ENCODE measurements around the gene IRF8. TPM values are rescaled to one million over a fixed set of nuclear protein-coding genes. Genes with fewer than 3 reads are reported as not detected.
A peak's percentile ranks its signal among the peaks of the same experiment; 100 is the strongest.

Gene IRF8
- total and polyA plus RNA-seq, 2 of the 13 experiments (the other 11 are each of a cell fraction or from before 2014, with no cell fraction given) = not detected

DNA sequence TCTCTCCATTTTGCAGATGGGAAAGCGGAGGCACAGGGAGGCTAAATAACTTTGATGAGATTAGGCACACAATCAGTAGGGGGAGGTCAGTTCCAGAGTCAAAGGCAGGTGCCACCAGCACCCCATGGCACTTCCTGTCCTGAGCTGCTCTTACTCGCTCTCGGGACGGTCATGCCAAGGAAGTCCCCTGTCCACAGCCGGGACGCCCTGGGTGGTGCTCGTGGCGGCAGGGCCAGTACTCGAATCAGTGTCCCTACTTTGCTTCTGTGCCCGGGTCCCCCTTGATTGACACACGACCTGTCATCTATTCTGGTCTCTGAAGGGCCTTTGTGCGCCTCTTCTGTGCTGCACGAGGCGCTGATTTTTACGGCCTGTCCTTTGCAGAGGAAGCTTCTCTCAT is 31.3 kb downstream of the IRF8 start:
- H3K27ac ChIP-seq (ENCODE audit: extremely low read length, insufficient read depth, low read length) = no peak overlapping the region
- peaks cover 7% of the 10 kb centered on the region; the same call in 1 of the 2 replicates for H3K4me1 ChIP-seq (ENCODE audit: insufficient read depth, low read length)
- in situ Hi-C loops (cut with HindIII; ENCODE audit: extremely low pct_ligation_motif_present, low pct_unique_long_range_greater_than_20kb) (no loop called here), intact Hi-C loops (cut with micrococcal nuclease; ENCODE audit: unreplicated experiment) (no loop called here)
- H3K79me2 ChIP-seq (ENCODE audit: insufficient read depth, low read length) = no peaks in the 10 kb centered on the region
- H3K36me3 ChIP-seq (replicated peaks in 1 of 2; ENCODE audit: control insufficient read depth in 1 of 2, insufficient read depth in 2 of 2, low read length in 2 of 2) = no peaks in the 10 kb centered on the region
- no TSS peak for BruUV-seq (replicated peaks)
- CTCF ChIA-PET (ENCODE audit: low intra/inter-chr PET ratio, low total read pairs) = no interaction called here
- no peaks in the 10 kb centered on the region for H3K9me3 ChIP-seq (ENCODE audit: low read length)
- no peak for FAIRE-seq
- TF ChIP-seq NFIB (CRISPR knock-in tag; IDR thresholded peaks at IDR 0.05; ENCODE audit: borderline replicate concordance) (no peak), ZNF629 (CRISPR knock-in tag; conservative IDR thresholded peaks at IDR 0.05) (0 out of 2 replicates have a peak, but pooled peaks have one; percentile 31)
- peaks cover 5 to 63% of the 10 kb centered on the region in 2 experiments; a peak in 3 of 5 replicates for H3K27me3 ChIP-seq (ENCODE audit: control insufficient read depth in 1 of 2, insufficient read depth in 2 of 2, low read length in 2 of 2)
- no peak for ATAC-seq
- H2AFZ ChIP-seq (ENCODE audit: low read length) = no peak overlapping the region
- H3K4me2 ChIP-seq (ENCODE audit: low read depth, low read length) = no peak overlapping the region
- 47% methylated on average over 15 of the region's 15 CpGs for WGBS (ENCODE audit: low lambda C conversion rate)
- H3K9ac ChIP-seq (ENCODE audit: insufficient read depth, low read depth, low read length) = no peak overlapping the region
- H4K20me1 ChIP-seq (ENCODE audit: insufficient read depth, low read length) = no peaks in the 10 kb centered on the region
- POLR2A ChIA-PET = no interaction called here
- no peak for DNase-seq (ENCODE audit: low spot score)
- no peak overlapping the region for H3K4me3 ChIP-seq (replicated peaks in 1 of 3; ENCODE audit: insufficient read depth in 1 of 3, low read depth in 2 of 3, low read length in 3 of 3)

DNA sequence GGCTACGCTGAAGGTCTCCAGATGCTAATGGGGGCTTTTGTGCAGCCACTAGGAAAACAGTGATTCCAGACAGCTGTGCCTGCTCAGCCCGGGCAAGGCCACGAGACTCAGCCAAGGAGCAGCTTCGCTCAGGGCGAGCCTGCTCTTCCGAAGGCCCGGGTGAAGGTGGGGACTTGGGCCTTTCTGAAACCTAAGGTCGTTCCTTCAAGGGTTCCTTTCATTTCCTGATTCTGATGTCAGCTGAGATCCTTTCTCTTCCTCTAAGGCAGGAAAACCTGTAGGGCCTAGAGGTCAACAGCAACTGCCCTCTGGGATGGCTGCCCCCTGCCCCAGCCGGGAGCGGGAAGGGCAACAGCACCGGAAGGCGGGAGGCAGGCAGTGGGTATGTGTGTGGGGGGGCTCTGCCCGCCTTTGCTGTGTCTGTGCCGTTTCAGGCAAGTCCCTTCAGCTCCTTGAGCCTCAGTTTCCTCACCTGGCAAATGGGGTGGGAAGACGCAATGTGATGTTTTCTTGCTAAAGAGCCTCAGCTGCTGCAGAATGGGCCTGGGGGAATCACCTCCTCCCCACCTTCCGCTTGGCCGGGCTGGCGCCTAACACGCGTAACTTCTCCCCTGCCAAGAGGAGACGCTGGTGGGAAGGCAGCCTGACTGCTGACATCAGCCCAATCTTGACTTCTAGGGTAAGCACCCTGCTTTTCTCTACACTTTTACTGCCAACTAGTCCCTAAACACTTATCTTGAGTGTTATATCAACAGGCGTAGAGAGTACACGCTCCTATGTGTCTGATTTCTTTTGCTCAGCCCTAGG is 32.8 kb downstream of the IRF8 start:
- ATAC-seq (no peak), DNase-seq (ENCODE audit: low spot score) (no peak), FAIRE-seq (no peak)
- Histone ChIP-seq H3K4me2 (ENCODE audit: low read depth, low read length) (no peak overlapping the region), H3K4me1 (ENCODE audit: insufficient read depth, low read length) (peaks cover 7% of the 10 kb centered on the region; the same call in 1 of the 2 replicates), H2AFZ (ENCODE audit: low read length) (no peak overlapping the region), H3K79me2 (ENCODE audit: insufficient read depth, low read length) (no peaks in the 10 kb centered on the region), H3K9me3 (ENCODE audit: low read length) (no peaks in the 10 kb centered on the region), H3K9ac (ENCODE audit: insufficient read depth, low read depth, low read length) (no peak overlapping the region), H3K27me3 (ENCODE audit: control insufficient read depth in 1 of 2, insufficient read depth in 2 of 2, low read length in 2 of 2) (peaks cover 8 to 59% of the 10 kb centered on the region in 2 experiments; a peak in 3 of 5 replicates), H3K4me3 (replicated peaks in 1 of 3; ENCODE audit: insufficient read depth in 1 of 3, low read depth in 2 of 3, low read length in 3 of 3) (no peak overlapping the region), H4K20me1 (ENCODE audit: insufficient read depth, low read length) (no peaks in the 10 kb centered on the region), H3K36me3 (replicated peaks in 1 of 2; ENCODE audit: control insufficient read depth in 1 of 2, insufficient read depth in 2 of 2, low read length in 2 of 2) (no peaks in the 10 kb centered on the region), H3K27ac (ENCODE audit: extremely low read length, insufficient read depth, low read length) (no peak overlapping the region)
- WGBS (ENCODE audit: low lambda C conversion rate) = 61% methylated on average over 18 of the region's 23 CpGs
- POLR2A ChIA-PET = no interaction called here
- intact Hi-C loops (cut with micrococcal nuclease; ENCODE audit: unreplicated experiment) = no loop called here
- in situ Hi-C loops (cut with HindIII; ENCODE audit: extremely low pct_ligation_motif_present, low pct_unique_long_range_greater_than_20kb) = no loop called here
- BruUV-seq (replicated peaks) = no TSS peak
- CTCF ChIA-PET (ENCODE audit: low intra/inter-chr PET ratio, low total read pairs) = no interaction called here
- TF ChIP-seq, protein P1, sequence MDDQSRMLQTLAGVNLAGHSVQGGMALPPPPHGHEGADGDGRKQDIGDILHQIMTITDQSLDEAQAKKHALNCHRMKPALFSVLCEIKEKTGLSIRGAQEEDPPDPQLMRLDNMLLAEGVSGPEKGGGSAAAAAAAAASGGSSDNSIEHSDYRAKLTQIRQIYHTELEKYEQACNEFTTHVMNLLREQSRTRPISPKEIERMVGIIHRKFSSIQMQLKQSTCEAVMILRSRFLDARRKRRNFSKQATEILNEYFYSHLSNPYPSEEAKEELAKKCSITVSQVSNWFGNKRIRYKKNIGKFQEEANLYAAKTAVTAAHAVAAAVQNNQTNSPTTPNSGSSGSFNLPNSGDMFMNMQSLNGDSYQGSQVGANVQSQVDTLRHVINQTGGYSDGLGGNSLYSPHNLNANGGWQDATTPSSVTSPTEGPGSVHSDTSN (CRISPR knock-in tag; IDR thresholded peaks at IDR 0.05; ENCODE audit: borderline replicate concordance) = no peak
- TF ChIP-seq ZBTB8A (CRISPR knock-in tag; IDR thresholded peaks at IDR 0.05; ENCODE audit: borderline replicate concordance, low read depth) (no peak), CBX2 (IDR thresholded peaks at IDR 0.05; ENCODE audit: low read depth, low read length) (no peak), CBX2 (CRISPR knock-in tag; IDR thresholded peaks at IDR 0.05; ENCODE audit: low read depth) (no peak), ZNF10 (CRISPR knock-in tag; IDR thresholded peaks at IDR 0.05; ENCODE audit: borderline replicate concordance, low read depth) (no peak)
- TF ChIP-seq, protein P2, sequence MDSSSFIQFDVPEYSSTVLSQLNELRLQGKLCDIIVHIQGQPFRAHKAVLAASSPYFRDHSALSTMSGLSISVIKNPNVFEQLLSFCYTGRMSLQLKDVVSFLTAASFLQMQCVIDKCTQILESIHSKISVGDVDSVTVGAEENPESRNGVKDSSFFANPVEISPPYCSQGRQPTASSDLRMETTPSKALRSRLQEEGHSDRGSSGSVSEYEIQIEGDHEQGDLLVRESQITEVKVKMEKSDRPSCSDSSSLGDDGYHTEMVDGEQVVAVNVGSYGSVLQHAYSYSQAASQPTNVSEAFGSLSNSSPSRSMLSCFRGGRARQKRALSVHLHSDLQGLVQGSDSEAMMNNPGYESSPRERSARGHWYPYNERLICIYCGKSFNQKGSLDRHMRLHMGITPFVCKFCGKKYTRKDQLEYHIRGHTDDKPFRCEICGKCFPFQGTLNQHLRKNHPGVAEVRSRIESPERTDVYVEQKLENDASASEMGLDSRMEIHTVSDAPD (CRISPR knock-in tag; IDR thresholded peaks at IDR 0.05) = no peak
- TF ChIP-seq, protein P3, sequence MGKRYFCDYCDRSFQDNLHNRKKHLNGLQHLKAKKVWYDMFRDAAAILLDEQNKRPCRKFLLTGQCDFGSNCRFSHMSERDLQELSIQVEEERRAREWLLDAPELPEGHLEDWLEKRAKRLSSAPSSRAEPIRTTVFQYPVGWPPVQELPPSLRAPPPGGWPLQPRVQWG (CRISPR knock-in tag; IDR thresholded peaks at IDR 0.05; ENCODE audit: borderline replicate concordance, low read depth) = no peak
- TF ChIP-seq, protein P4, sequence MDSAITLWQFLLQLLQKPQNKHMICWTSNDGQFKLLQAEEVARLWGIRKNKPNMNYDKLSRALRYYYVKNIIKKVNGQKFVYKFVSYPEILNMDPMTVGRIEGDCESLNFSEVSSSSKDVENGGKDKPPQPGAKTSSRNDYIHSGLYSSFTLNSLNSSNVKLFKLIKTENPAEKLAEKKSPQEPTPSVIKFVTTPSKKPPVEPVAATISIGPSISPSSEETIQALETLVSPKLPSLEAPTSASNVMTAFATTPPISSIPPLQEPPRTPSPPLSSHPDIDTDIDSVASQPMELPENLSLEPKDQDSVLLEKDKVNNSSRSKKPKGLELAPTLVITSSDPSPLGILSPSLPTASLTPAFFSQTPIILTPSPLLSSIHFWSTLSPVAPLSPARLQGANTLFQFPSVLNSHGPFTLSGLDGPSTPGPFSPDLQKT (CRISPR knock-in tag; IDR thresholded peaks at IDR 0.05; ENCODE audit: borderline replicate concordance) = no peak

Data from HepG2 (cell line).